ENCODE measurements around the gene DAP.

DNA sequence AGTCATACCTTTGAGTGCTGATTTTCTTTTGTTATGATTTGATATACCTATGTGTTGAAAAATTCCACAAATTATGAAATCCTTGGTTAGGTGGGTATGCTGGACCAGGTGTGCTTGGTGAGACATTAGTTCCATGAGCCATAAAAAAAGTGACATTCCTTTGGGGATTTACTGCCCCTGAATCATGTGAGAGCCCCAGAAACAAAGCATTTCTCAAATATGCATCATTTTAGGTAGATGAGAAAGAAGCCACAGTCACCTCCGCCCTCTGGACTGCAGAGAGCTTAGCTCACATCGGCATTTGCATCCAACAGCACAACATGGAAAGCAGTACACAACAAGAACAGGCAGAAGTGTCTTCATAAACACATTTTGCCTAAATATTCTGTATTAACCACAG lies 55.3 kb downstream of the DAP start:
- TF ChIP-seq, protein P1, sequence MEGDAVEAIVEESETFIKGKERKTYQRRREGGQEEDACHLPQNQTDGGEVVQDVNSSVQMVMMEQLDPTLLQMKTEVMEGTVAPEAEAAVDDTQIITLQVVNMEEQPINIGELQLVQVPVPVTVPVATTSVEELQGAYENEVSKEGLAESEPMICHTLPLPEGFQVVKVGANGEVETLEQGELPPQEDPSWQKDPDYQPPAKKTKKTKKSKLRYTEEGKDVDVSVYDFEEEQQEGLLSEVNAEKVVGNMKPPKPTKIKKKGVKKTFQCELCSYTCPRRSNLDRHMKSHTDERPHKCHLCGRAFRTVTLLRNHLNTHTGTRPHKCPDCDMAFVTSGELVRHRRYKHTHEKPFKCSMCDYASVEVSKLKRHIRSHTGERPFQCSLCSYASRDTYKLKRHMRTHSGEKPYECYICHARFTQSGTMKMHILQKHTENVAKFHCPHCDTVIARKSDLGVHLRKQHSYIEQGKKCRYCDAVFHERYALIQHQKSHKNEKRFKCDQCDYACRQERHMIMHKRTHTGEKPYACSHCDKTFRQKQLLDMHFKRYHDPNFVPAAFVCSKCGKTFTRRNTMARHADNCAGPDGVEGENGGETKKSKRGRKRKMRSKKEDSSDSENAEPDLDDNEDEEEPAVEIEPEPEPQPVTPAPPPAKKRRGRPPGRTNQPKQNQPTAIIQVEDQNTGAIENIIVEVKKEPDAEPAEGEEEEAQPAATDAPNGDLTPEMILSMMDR (IDR thresholded peaks at IDR 0.05; ENCODE audit: insufficient read depth, low read length, poor library complexity, severe bottlenecking) = no peak
- TF ChIP-seq EZH2phosphoT487 (conservative IDR thresholded peaks at IDR 0.05; ENCODE audit: low read length) = no peak

Data from SU-DHL-6 (cell line).